Tibial artery (tissue), 4 donors: ENCODE data around the gene PRAMEF20.
"Not testable (repeated sequence)": the region's sequence is repeated elsewhere in the genome, so short reads cannot be mapped to it uniquely, and the experiment has no call there.

Experiments
- DNase-seq, 2 donors: peaks; one replicate each; pipeline ENCODE4 v3.0.0-alpha.2; 2019
- H3K27ac ChIP-seq, 2 donors: fragments of 200-600 bp; sonication (generic) in 1 of 2; 1 replicate in 1 of 2; 2 replicates in 1 of 2; pipeline ENCODE4 v1.5.1; 2018 to 2019; ENCODE audit warnings: mild to moderate bottlenecking in 1 of 2
- H3K27me3 ChIP-seq, 2 donors: fragments of 200-600 bp; sonication (generic) in 1 of 2; one replicate each; pipeline versions ENCODE4 v1.5.1 to v1.6.0; 2016 to 2019
- H3K36me3 ChIP-seq, 3 donors: fragments of 200-600 bp; sonication (generic) in 2 of 3; one replicate each; pipeline ENCODE4 v1.5.1; 2016 to 2019; ENCODE audit warnings: mild to moderate bottlenecking in 2 of 3
- H3K4me1 ChIP-seq, 4 donors: fragments of 200-600 bp; sonication (generic) in 2 of 4; 1 replicate in 3 of 4; 2 replicates in 1 of 4; pipeline ENCODE4 v1.5.1; 2016 to 2019
- H3K4me3 ChIP-seq, 2 donors: fragments of 200-600 bp; sonication (generic) in 1 of 2; 1 replicate in 1 of 2; 2 replicates in 1 of 2; pipeline ENCODE4 v1.5.1; 2018 to 2019; ENCODE audit warnings: mild to moderate bottlenecking in 2 of 2
- H3K9me3 ChIP-seq, 3 donors: fragments of 200-600 bp; sonication (generic) in 1 of 3; one replicate each; pipeline ENCODE4 v1.5.1; 2016 to 2019
- intact Hi-C: fragments of 100-400 bp; cut with DNase I; formaldehyde crosslinking; loops from one replicate; pipeline ENCODE4 v1.15.0; 2023; ENCODE audit warnings: low total_unique reads

PRAMEF20 gene

DNA sequence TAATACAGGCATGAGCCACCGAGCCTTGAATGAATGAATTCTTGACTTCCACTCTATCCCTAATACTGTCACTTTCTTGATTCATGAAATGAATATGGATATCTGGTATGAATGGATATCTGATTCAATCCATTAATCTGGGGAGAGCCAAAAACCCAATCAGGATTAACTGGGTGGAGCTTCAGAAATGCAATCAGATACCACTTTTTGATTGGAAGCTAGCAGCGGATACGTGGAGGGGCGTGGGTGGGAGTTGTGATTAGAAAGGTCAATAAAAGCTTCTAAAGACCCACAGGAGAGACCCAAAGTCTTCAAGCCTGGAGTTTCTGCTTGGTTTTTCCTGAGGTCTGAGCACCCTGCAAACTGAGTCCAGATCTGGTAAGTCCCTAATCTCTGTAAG, at the start of gene PRAMEF20:
PRAMEF20 (plus strand) TSS at position 301 of the 400 bp plus-strand sequence. CDS start 5,905 bp downstream, outside the sequence.
- H3K9me3 ChIP-seq, result peaks cover 0 to 13% (median 0%) of the 10 kb centered on the region in 3 donors
- H3K36me3 ChIP-seq, intact Hi-C loops, DNase-seq, H3K27me3 ChIP-seq, H3K4me1 ChIP-seq, H3K4me3 ChIP-seq, H3K27ac ChIP-seq: not testable (repeated sequence)

DNA sequence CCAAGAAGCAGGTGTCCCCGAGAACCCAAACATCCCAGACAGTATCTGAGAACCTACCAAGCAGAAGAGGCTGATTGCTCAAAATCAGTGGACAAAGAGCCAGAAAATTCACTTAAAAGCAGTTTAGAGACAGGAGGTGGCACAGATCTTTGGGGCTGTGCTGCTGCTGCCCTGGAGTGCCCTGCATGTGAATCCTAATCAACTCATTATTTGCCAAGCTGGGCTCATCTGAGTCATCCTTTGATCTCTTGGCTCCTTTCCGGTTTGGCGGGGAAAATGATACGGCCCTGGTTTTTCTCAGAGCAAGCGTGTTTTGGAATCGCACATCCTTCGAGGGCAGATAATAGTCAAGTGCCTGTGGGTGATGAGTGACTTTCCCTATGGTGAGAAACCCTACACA, 47.9 kb upstream of the PRAMEF20 start:
- not testable (repeated sequence) for H3K4me1 ChIP-seq

DNA sequence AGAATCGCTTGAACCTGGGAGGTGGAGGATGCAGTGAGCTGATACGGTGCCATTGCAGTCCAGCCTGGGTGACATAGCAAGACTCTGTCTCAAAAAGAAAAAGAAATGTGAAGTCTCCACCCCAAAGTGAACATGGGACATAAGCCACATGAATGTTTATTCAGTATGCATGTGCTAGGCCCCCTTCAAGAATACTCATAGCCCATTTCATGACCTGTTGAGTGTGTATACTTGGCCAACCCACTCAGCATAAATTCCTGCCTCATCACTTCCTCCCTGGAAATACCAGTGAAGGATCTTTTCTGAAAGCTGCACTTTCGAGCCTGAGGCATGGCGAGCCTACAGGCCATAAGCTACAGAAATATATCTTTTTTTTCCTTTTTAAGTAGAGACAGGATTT, 45.3 kb upstream of the PRAMEF20 start:
- H3K9me3 ChIP-seq, H3K27me3 ChIP-seq, H3K4me3 ChIP-seq, H3K36me3 ChIP-seq, H3K27ac ChIP-seq, DNase-seq, intact Hi-C loops, H3K4me1 ChIP-seq: not testable (repeated sequence)

More for the DNA sequence above, 47.9 kb upstream of the PRAMEF20 start:
- H3K27ac ChIP-seq, H3K27me3 ChIP-seq, DNase-seq, H3K4me3 ChIP-seq, H3K9me3 ChIP-seq, intact Hi-C loops, H3K36me3 ChIP-seq: not testable (repeated sequence)

DNA sequence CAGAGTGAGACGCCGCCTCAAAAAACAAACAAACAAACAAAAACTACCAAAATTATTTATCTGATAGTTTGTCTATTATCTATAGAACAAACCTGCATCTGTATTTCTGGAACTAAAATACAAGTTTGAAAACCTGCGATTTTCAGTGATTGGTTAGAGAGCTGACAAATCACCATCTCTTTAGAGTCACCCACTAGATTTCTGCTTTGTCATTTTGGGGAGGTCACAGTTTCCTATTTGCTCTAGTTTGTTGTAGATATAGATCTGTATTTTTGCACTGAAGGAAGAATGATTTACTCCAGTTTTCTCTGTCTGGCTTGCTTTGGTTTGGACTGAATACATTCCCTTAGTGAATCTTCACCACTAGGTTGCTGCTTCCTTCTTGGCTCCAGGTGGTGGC, 43.7 kb upstream of the PRAMEF20 start:
- DNase-seq, H3K4me1 ChIP-seq, H3K27me3 ChIP-seq, H3K27ac ChIP-seq, H3K9me3 ChIP-seq, H3K36me3 ChIP-seq, intact Hi-C loops, H3K4me3 ChIP-seq: not testable (repeated sequence)

DNA sequence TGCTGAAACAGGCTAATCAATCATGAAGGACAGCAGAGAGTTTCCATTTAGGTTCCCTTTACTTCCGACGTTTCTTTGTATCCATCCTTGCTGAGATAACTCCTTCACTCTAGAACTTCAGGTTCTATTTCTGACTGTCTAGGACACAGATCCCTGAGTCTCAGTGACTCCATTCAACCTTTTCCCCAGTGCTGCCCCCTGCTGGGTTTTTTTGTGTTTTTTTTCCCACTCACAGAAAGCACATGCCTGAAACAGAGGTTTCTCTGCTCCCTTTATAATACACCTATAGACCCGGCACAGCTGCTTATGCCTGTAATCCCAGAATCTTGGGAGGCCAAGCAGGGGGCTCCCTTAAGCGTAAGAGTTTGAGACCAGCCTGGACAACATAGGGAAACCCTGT, 41.7 kb upstream of the PRAMEF20 start:
- H3K36me3 ChIP-seq, H3K27me3 ChIP-seq, H3K4me1 ChIP-seq, H3K4me3 ChIP-seq, H3K27ac ChIP-seq, DNase-seq, intact Hi-C loops, H3K9me3 ChIP-seq: not testable (repeated sequence)

DNA sequence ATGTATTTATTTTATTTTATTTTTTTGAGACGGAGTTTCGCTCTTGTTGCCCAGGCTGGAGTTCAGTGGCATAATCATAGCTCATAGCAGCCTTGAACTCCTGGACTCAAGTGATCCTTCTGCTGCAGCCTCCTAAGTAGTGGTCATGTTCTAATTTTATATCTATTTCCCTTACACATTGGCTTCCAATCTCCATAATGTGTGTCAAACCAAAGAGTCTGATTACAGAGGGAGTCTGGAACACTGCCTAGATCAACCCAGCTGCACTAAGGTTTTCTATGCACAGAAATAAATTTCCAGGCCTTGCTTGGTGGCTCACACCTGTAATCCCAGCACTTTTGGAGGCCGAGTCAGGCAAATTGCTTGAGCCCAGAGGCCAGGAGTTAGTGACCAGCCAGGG, 31.3 kb upstream of the PRAMEF20 start:
- H3K9me3 ChIP-seq, intact Hi-C loops, H3K27ac ChIP-seq, H3K27me3 ChIP-seq, H3K4me3 ChIP-seq, H3K36me3 ChIP-seq, DNase-seq, H3K4me1 ChIP-seq: not testable (repeated sequence)

DNA sequence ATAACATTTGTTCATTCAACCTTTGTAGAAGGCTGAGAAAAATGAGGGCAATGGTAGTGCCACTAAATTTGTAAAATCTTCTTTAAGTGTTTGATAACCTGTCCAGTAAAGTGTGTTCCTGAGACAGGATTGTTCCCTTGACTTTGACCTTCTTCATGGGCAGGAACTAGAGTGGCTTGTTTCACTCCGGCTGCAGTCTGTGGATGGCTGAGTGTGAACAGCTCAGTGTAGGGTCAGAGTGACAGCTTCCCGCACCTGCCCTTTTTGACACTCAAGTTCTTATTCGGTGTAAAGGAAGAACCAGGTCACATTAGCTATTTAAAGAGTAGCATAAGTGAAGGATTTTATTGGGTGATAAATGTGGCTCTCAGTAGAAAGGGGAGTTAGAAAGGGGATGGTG, 29.9 kb upstream of the PRAMEF20 start:
- H3K27me3 ChIP-seq, intact Hi-C loops: not testable (repeated sequence)

DNA sequence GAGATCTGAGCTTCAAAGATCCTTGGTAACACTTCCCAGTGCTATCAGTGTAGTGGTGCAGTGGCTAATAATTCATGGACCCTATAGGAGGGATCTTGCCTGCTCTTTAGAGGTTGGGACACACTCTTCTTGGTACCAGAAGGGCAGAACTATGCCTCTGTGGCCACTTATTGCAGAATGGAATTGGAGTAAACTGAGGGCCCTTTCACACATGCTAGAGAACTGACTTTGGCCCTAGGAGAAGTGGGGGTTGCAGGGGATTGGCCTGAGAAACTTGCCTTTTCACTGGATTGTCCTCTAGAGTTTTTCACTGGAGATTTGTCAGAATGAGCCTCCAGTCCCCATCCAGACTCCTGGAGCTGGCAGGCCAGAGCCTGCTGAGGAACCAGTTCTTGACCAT, 20.9 kb upstream of the PRAMEF20 start, which contains the start of gene PRAMEF17:
PRAMEF17 (plus strand) TSS at position 301 of the 400 bp plus-strand sequence; CDS start at position 327, 26 bp downstream.
- H3K4me1 ChIP-seq, DNase-seq, H3K4me3 ChIP-seq, H3K27ac ChIP-seq, H3K27me3 ChIP-seq, H3K9me3 ChIP-seq, intact Hi-C loops, H3K36me3 ChIP-seq: not testable (repeated sequence)

More for the DNA sequence above, 29.9 kb upstream of the PRAMEF20 start:
- DNase-seq, H3K4me3 ChIP-seq, H3K4me1 ChIP-seq, H3K9me3 ChIP-seq, H3K27ac ChIP-seq, H3K36me3 ChIP-seq: not testable (repeated sequence)

DNA sequence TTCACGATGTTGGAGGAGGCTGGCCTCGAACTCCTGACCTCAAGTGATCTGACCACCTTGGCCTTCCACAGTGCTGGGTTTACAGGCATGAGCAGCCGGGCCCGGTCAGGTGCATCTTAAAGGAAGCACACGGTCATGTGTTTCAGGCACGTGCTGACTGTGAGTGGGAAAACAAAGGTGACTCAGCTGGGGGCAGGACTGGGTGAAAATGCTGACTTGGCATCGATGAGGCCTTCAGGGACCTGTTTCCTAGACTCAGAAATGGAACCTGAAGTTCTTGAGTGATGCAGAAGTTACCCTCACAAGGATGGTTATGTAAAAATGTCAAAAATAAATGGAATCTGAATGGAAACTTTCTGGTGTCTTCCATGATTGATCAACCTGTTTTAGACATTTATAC, 17.2 kb upstream of the PRAMEF20 start:
- H3K4me1 ChIP-seq, H3K36me3 ChIP-seq, H3K27ac ChIP-seq, H3K9me3 ChIP-seq, DNase-seq, intact Hi-C loops, H3K27me3 ChIP-seq, H3K4me3 ChIP-seq: not testable (repeated sequence)

DNA sequence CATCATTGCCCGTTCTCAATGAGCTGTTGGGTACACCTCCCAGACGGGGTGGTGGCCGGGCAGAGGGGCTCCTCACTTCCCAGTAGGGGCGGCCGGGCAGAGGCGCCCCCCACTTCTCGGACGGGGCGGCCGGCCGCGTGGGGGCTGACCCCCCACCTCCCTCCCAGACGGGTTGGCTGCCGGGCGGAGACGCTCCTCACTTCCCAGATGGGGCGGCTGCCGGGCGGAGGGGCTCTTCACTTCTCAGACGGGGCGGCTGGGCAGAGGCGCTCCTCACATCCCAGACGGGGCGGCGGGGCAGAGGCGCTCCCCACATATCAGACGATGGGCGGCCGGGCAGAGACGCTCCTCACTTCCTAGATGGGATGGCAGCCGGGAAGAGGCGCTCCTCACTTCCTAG, 15.5 kb upstream of the PRAMEF20 start:
- H3K4me3 ChIP-seq, H3K9me3 ChIP-seq, H3K4me1 ChIP-seq, intact Hi-C loops, H3K27me3 ChIP-seq, H3K36me3 ChIP-seq, H3K27ac ChIP-seq, DNase-seq: not testable (repeated sequence)

DNA sequence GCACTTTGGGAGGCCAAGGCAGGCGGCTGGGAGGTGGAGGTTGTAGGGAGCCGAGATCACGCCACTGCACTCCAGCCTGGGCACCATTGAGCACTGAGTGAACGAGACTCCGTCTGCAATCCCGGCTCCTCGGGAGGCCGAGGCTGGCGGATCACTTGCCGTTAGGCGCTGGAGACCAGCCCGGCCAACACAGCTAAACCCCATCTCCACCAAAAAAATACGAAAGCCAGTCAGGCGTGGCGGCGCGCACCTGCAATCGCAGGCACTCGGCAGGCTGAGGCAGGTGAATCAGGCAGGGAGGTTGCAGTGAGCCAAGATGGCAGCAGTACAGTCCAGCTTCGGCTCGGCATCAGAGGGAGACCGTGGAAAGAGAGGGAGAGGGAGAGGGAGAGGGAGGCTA, 14.9 kb upstream of the PRAMEF20 start:
- H3K36me3 ChIP-seq, DNase-seq: not testable (repeated sequence)

More for the DNA sequence above, 14.9 kb upstream of the PRAMEF20 start:
- H3K27me3 ChIP-seq, intact Hi-C loops, H3K27ac ChIP-seq, H3K4me3 ChIP-seq, H3K4me1 ChIP-seq, H3K9me3 ChIP-seq: not testable (repeated sequence)
